Vagina (tissue), 2 donors: ENCODE data around the gene ELOVL5.

Source experiments
- CTCF ChIP-seq, 3 experiments: fragments of 450-650 bp in 2 of 3; fragments of 200-600 bp in 1 of 3; sonication (generic) in 1 of 3; IDR thresholded peaks; one replicate each; pipeline ENCODE4 v1.5.1; 2017 to 2019; ENCODE audit warnings: antibody characterized with exemption in 3 of 3, mild to moderate bottlenecking in 2 of 3, moderate library complexity in 2 of 3
- POLR2A ChIP-seq, 2 donors: fragments of 450-650 bp; IDR thresholded peaks; one replicate each; pipeline ENCODE4 v1.6.1; 2017; ENCODE audit warnings: antibody characterized with exemption in 2 of 2, mild to moderate bottlenecking in 2 of 2, moderate library complexity in 2 of 2
- POLR2AphosphoS5 ChIP-seq, 2 donors: sonication (generic); formaldehyde crosslinking; IDR thresholded peaks; one replicate each; pipeline ENCODE4 v1.9.0; 2017; ENCODE audit warnings: antibody characterized with exemption in 2 of 2, mild to moderate bottlenecking in 2 of 2, low read depth in 1 of 2; ENCODE audit not compliant: insufficient read depth in 1 of 2

DNA sequence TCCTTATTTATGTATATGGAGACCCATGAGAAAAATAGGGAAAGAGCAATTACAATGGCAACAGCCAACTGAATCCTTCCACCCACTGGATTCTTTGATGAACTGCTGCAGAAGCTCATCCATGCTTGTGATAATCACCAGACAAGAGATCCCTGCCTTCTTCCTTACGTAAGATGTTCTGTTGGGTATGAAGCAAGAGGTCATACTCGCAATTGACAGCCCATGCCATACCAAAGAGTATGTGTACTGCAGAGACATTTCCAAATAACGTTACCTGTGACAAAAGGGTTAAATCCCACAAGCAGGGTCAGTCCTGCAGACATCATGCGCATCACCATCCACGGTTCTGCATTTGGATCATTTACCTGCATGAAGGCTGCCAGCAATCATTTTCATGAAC, 27.8 kb downstream of the ELOVL5 start:
- TF ChIP-seq CTCF (IDR thresholded peaks at IDR 0.05), result no peak
- no peak for TF ChIP-seq POLR2A (IDR thresholded peaks at IDR 0.05)
- TF ChIP-seq POLR2AphosphoS5 (IDR thresholded peaks at IDR 0.05; ENCODE audit: insufficient read depth in 1 of 2, low read depth in 1 of 2), result no peak
